Measurements from ENCODE around the gene NKAIN2. TPM values are rescaled to one million over a fixed set of nuclear protein-coding genes. Genes with fewer than 3 reads are reported as not detected.

Gene NKAIN2
- total RNA-seq, 1 donor from 2014 or later: 0.56 TPM

DNA sequence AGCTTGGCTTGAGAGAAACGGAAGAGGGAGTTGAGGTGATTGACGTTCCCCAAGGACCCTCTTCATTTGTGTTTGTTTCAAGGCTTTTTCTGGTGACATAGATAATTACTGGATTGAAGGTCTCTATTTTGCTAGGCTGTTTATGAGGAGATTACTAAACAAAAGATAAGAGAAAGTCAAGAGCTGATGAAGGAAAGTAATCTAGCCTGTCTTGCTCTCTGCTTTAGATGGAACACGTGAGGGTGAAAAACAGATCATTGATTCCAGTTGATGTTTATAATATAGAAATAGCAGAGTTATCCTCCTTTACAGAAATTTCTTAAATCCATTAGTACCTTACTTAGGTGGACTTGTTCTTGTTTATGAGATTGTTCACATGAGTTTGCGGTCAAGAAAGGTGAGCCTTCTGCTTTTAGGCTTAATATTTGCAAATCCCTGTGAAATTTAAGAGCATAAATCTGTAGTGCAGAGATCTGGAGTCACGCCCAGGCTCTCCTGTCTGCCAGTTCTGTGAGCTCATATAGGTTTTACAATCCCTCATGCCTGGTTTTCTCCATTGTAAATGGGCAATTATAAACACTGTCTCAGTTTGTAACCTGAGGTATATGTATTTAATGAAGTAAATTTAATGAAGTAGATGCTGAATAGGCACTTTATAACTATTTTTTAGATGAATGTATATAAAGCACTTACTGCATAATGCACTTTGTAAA is 272.8 kb downstream of the NKAIN2 start:
- no peak overlapping the region for H3K27ac Mint-ChIP-seq (ENCODE audit: unreplicated experiment)
- TF ChIP-seq CTCF (IDR thresholded peaks at IDR 0.05; ENCODE audit: partially characterized antibody, unreplicated experiment): no peak
- no peak for DNase-seq
- H3K36me3 Mint-ChIP-seq (ENCODE audit: unreplicated experiment): no peaks in the 10 kb centered on the region
- H3K4me3 Mint-ChIP-seq (ENCODE audit: unreplicated experiment): no peak overlapping the region
- peaks cover 29% of the 10 kb centered on the region for H3K4me1 Mint-ChIP-seq (ENCODE audit: low read depth, unreplicated experiment)
- no peaks in the 10 kb centered on the region for H3K9me3 Mint-ChIP-seq (ENCODE audit: unreplicated experiment)
- peaks cover 2% of the 10 kb centered on the region for H3K27me3 Mint-ChIP-seq (ENCODE audit: unreplicated experiment)

DNA sequence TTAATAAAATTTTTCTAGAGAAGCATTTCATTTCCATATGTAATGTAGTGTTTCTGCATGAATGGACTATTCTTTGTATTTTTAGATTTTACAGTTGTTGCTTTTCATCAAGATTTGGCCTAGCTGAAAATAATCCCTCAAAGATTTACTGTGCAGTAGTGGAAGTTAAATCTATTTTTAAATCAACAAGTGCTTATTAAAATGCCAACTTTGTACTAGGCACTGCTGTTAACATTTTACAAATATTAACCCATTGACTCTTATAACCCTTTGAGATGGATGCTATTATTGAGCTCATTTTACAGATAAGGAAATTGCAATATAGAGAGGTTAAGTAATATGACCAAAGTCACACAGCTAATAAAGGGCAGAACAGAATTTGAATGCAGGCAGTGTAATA is 274.5 kb downstream of the NKAIN2 start:
- H3K36me3 Mint-ChIP-seq (ENCODE audit: unreplicated experiment): no peaks in the 10 kb centered on the region

DNA sequence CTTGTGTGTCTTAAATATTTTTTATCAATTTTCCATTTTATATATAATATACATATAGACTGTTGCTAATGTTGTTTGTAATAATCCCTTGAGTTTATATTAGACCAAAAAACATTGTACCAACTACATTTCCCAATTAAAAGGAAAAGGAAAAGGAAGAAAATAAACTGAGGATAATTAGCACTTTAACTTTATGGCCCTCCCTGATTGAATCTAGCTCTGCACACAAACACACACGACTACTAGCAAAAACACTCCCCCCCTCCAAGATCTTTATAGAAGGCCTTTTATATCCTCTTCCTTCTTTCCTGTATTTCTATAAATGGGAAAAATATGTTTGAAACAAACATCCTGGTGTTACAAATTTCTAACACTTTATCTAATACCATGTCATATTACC is 276.8 kb downstream of the NKAIN2 start:
- no peak for TF ChIP-seq CTCF (IDR thresholded peaks at IDR 0.05; ENCODE audit: partially characterized antibody, unreplicated experiment)
- Mint-ChIP-seq H3K4me1 (ENCODE audit: low read depth, unreplicated experiment) (peaks cover 14% of the 10 kb centered on the region), H3K36me3 (ENCODE audit: unreplicated experiment) (no peaks in the 10 kb centered on the region), H3K9me3 (ENCODE audit: unreplicated experiment) (no peaks in the 10 kb centered on the region), H3K4me3 (ENCODE audit: unreplicated experiment) (no peak overlapping the region), H3K27me3 (ENCODE audit: unreplicated experiment) (no peaks in the 10 kb centered on the region), H3K27ac (ENCODE audit: unreplicated experiment) (no peak overlapping the region)
- DNase-seq: no peak

More for the DNA sequence above, 274.5 kb downstream of the NKAIN2 start:
- H3K4me1 Mint-ChIP-seq (ENCODE audit: low read depth, unreplicated experiment): peaks cover 25% of the 10 kb centered on the region
- H3K4me3 Mint-ChIP-seq (ENCODE audit: unreplicated experiment): no peak overlapping the region
- H3K27ac Mint-ChIP-seq (ENCODE audit: unreplicated experiment): no peak overlapping the region
- TF ChIP-seq CTCF (IDR thresholded peaks at IDR 0.05; ENCODE audit: partially characterized antibody, unreplicated experiment): no peak
- H3K27me3 Mint-ChIP-seq (ENCODE audit: unreplicated experiment): peaks cover 2% of the 10 kb centered on the region
- DNase-seq: no peak
- no peaks in the 10 kb centered on the region for H3K9me3 Mint-ChIP-seq (ENCODE audit: unreplicated experiment)

DNA sequence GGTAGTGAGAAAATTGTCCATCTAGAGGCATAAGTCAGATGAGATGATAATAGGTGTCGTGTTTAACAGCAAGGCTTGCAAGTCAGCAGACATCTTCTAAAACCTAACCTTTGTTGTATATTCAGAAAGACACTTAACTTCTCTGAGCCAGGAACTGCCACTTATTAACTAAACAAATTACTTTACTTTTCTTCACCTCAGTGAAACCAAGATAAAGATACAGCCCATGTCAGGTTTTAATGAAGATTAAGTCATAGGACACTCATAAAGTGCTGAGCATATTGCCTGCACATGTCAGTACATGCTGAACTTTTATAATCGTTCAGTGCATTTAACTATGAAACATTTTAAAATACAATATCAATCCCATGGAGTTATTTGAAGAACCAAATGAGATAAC is 286.8 kb downstream of the NKAIN2 start:
- no peak overlapping the region for H3K4me3 Mint-ChIP-seq (ENCODE audit: unreplicated experiment)
- no peak for DNase-seq
- H3K9me3 Mint-ChIP-seq (ENCODE audit: unreplicated experiment): no peaks in the 10 kb centered on the region
- no peak overlapping the region for H3K27ac Mint-ChIP-seq (ENCODE audit: unreplicated experiment)
- H3K27me3 Mint-ChIP-seq (ENCODE audit: unreplicated experiment): no peaks in the 10 kb centered on the region
- H3K4me1 Mint-ChIP-seq (ENCODE audit: low read depth, unreplicated experiment): no peaks in the 10 kb centered on the region
- TF ChIP-seq CTCF (IDR thresholded peaks at IDR 0.05; ENCODE audit: partially characterized antibody, unreplicated experiment): no peak
- no peaks in the 10 kb centered on the region for H3K36me3 Mint-ChIP-seq (ENCODE audit: unreplicated experiment)

- Mint-ChIP-seq H3K4me1 (ENCODE audit: low read depth, unreplicated experiment) (peaks cover 10% of the 10 kb centered on the region), H3K27ac (ENCODE audit: unreplicated experiment) (no peak overlapping the region), H3K9me3 (ENCODE audit: unreplicated experiment) (no peaks in the 10 kb centered on the region), H3K4me3 (ENCODE audit: unreplicated experiment) (no peak overlapping the region), H3K36me3 (ENCODE audit: unreplicated experiment) (no peaks in the 10 kb centered on the region), H3K27me3 (ENCODE audit: unreplicated experiment) (no peaks in the 10 kb centered on the region)
- TF ChIP-seq CTCF (IDR thresholded peaks at IDR 0.05; ENCODE audit: partially characterized antibody, unreplicated experiment): no peak
- no peak for DNase-seq
These were observed 295.9 kb downstream of the NKAIN2 start for GRCh38 chr6:124099520-124099919.

Measured in glutamatergic neuron (in vitro differentiated cells).